ENCODE measurements around the gene ASTN2.
A peak's percentile ranks its signal among the peaks of the same experiment; 100 is the strongest.

- no peak for TF ChIP-seq EZH2 (IDR thresholded peaks at IDR 0.05; ENCODE audit: borderline replicate concordance, low read depth, low read length, severe bottlenecking)
- TF ChIP-seq CTCF (IDR thresholded peaks at IDR 0.05; ENCODE audit: borderline replicate concordance, extremely low read depth, low read length, poor library complexity, severe bottlenecking) = peak; percentile 40
Measured at GRCh38 chr9:117247266-117247665, 167.6 kb downstream of the ASTN2 start.

Data from DND-41 (cell line).